ENCODE measurements around the gene MTSS2.

MTSS2 gene

DNA sequence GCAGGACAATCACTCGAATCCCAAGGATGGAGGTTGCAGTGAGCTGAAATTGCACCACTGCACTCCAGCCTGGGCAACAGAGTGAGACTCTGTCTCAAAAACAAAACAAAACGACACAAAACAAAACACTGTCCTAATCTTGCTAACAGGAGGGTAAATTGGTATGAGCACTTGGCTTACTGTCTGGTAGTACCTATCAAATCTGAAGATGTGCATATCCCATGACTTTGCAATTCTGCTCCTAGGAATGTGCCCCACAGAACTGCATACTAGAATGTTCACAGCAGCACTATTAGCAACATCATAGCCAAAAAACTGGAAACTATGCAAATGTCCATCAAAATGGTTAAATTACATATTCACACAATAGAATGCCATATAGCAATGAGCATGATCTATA is 15.7 kb downstream of the MTSS2 start:
- DNase-seq = no peak

DNA sequence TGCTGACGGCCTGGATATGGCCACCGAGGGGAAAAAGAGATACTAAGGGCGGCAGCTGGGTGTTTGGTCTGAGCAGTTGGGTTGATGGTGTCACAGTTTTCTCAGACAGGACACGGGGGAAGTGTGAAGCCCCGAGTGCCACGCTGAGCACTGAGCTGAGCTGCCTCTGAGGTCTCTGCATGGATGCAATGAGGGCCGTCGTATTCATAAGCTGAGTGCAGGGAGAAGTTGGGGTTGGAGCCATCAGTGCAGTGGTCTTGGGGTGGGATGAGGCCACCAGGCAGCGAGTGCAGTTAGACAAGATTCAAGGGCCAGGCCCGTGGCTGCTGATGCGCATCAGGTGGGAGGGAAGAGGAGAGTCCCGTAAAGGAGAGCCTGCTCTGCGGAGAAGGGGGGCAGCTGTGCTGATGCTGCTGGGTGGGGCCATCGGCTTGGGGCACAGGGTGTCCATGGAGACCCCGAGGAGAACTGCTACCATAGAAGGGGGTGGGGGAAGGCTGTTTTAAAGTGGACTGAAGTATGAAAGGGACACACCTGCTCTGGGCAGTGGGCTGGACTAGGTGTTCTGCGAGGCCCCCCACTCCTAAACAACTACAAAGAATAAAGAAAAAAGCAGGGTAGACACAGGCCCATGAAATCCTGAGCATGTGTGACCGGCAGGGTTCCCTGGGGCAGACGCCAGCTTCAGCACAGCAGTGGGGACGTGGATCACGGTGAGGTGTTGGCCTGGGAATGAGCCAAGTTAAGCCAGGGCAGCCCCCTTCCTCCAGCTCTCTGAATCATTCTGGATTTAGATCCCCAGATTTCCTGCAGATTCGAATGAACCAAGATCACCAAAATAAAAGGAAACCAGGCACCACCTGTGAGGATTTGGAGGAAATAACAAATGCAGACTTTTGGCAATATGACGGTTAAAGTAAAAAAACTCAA is 19.8 kb downstream of the MTSS2 start:
- no peak for DNase-seq

DNA sequence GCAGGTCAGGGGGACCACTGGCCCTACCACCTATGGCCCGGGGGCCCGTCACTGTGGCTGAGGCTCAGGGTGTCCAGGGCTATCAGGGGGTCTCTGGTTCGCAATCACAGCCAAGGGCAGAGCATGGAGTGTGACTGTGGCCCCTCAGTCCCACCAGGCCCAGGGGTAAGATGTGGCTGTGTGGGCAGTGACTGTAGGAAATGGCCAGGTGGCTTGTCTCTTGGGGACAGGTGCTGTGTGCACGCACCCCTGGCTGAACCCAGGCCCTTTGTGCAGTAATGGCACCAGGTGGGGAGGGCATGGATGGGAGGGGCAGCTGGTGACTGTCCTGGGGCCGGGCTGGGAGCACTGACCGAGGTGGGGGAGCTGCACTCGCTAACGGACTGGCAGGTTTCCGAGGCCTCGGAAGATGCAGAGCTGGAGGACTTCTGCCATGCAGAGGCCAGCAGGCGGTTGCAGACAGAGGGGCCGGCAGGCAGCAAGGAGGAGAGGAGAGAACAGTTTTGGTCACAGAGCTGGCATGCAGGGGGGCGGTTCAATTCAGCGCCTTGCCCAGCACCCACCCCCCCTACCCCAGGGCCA is 20.6 kb downstream of the MTSS2 start:
- DNase-seq = no peak

DNA sequence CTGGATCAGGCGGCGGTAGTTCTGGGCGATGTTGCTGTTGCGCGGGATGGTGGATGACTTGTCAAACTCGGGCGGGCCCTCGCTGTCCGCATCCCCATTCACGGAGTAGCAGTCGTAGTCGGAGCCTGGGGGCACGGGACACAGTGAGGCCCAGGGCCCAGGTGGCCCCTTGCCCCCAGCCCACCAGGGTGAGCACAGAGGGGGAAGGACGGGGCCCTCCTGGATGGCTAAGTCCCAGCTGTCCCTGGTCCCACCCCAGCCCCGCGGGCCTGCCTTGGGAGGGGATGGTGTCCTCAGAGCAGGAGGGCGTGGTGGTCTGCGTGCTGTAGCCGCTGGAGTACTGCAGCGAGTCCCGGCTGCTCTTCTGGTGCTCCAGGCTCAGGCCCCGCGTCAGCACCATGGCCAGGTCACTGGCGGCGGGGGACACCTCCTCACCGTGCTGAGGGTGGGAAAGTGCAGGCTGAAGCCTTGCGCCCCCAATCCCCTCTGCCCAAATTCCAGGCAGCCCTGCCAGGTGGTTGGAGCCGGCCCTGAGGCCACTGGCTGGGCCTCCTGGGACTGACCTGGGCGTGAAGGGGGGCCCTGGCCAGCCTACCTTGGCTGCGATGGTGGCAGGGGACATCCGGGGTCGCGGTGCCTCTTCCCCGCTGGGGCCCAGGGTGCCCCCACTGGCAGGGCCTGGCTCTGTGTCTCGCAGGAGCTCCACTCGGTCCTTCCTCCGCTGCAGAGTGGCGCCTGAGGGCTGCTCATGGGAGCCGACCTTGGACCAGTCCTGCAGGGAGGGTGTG is 21.3 kb downstream of the MTSS2 start:
- no peak for DNase-seq

DNA sequence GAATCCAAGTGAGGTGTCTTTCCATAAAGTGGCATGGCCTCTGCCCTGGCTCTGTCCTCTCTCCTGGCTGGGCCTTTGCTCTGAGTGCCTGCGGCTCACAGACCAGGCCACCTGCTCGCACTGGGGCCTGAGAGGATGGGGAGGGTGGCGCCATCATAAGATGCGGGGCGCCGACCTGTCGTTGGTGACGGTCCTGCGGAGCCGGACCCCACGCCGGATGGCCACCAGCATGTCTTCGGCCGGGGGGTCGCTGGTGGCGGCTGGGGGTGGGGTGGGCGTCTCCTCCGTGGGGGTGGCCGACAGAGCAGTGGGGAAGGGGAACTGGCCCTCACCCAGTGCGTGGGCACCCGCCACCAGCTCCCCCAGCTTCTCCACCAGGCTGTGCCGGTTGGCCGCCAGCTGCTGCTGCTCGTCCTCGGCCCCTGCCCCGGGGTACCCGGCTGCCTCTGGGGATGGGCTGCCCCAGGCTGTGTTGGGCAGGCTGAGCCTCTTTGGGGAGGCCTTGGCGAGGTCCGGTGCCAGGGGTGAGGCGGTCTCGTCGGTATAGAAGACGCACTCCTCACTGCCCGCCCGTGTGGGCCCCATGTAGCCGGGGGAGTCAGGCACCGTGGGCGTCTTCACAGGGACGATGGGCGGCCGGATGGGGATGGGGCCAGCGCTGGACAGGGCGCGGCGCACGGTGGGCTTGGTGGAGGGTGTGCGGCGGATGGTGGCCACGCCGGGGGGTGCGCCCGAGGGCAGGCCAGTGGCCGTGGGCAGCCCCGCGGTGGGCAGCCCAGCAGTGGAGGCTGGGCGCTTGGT is 22.1 kb downstream of the MTSS2 start:
- no peak for DNase-seq

DNA sequence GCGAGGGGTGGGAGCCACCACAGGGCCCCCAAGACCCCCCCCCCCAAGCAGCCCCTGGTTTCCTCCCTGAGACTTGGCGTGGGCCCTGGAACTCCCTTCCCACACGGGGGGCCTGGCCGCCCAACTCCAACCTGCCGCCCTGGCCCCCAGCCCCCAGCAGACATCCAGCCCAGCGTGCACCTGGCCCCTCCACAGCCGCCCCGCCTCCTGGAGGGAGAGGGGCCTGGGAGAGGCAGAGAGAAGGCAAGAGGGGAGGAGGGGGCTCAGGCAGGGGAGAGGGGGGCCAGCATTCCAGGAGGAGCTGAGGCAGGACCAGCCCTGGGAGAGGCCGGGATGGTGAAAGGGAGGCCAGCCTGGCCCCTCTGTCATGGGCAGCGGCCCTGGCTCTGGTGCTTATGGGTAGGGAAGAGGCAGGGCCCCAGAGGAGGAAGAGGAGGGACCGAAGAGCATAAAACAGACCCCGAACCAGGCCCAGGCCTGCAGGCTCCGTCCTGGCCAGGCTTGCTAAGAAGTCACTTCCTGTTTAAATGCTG is 22.8 kb downstream of the MTSS2 start:
- DNase-seq = no peak

DNA sequence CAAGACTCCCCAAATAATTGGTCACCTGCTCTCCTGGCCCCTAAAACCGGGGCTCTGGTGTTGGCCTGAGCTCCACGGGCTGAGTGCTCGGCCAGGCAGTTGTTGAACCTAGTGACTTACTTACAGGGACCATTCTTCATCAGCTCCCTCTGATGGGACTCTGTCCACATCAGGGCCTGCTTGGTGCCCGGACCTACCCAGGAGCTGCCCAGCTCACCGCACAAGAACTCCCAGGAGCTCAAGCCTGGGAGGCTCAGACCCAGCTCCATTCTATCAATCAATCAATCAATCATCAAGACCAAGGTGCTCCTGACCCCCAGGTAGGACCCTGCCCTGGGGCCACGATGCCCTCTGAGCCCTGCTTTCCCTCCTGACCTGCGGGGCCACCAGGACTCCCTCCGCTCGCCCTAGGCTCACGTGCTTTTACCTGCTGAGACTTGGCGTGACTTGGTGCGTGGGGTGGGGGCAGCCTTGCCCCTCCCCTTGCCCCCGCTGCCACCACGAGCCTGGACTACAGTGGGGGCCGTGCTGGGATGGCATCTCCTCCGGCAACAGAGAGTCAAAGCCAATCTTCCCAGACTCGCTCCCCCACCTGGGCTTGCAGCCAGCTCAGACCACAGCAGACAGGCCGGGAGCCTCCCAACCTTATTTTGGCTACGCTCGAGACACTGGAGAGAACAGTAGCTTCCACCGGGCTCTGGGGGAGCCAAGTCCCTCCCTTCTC is 23.8 kb downstream of the MTSS2 start:
- DNase-seq = no peak

DNA sequence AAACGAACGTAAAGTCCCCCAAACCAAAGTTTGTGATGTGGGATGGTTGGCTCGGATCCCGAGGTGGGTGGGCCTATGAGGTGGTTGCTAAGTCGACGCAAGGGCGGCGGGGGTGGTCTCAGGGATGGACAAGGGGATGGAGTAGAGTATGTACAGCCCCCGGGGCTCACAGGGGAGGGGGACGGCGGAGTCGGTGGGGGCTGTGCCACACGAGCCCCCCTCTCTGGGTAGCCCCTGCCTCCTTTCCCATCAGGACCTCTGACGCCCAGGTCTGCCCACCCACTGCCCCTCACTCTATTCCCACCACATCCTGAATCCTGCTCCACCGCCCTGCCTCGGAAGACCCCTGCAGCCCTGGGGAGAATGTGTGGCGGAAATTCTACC is 24.3 kb downstream of the MTSS2 start:
- DNase-seq = no peak

DNA sequence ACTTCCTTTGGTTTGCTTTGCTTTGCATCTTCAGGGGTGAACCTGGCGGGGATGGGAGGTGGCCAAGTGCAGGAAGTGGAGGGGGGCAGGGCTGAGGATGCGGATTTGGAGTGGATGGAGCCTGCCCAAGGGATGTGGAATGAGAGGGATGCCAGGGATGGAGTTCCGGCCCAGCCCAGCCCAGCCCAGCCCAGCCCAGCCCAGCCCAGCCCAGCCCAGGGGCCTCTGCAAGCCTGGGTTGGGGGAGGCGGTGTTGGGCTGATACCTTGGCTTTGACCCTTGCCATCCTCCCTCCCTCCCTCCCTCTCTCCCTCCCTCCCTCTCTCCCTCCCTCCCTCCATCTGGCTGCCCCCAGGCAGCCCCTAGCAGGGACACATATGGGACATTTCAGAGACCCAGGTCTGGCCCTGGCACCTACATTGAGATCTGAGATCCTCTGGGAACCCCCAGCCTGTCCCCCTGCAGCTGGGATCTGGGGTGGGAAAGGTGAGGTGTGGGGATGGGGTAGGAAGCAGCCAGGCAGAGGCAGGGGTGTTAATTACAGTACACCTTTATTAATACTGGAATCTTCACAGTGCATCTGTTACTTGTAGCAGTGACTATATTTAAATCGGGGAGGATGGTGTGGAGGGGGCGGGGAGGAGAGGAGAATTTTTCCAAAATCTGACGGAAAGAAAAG is 25.0 kb downstream of the MTSS2 start:
- DNase-seq = no peak

DNA sequence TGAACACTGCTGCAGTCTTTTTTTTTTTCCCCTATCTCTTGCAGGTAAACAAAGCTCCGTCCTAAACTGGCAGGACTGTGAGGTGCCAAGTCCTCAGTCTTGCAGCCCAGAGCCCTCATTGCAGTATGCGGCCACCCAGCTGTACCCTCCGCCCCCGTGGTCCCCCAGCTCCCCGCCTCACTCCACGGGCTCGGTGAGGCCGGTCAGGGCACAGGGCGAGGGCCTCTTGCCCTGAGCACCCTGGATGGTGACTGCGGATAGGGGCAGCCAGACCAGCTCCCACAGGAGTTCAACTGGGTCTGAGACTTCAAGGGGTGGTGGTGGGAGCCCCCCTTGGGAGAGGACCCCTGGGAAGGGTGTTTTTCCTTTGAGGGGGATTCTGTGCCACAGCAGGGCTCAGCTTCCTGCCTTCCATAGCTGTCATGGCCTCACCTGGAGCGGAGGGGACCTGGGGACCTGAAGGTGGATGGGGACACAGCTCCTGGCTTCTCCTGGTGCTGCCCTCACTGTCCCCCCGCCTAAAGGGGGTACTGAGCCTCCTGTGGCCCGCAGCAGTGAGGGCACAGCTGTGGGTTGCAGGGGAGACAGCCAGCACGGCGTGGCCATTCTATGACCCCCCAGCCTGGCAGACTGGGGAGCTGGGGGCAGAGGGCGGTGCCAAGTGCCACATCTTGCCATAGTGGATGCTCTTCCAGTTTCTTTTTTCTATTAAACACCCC is 25.7 kb downstream of the MTSS2 start:
- no peak for DNase-seq

DNA sequence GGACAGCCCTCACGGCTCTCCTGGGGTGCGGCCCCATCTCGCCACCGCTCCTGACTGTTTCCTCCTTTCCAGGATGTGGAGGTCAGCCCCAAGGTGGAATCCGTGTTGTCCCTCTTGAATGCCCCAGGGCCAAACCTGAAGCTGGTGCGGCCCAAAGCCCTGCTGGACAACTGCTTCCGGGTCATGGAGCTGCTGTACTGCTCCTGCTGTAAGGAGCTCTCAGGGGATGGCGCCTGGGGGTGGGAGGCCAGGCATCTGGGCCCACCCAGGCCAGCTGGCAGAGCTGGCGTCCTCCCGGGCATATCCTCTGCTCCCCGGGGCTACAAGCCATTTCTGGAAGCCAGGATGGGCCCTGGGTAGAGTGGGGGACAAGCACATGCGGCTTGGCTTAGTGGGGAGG is 26.3 kb downstream of the MTSS2 start:
- DNase-seq = no peak

DNA sequence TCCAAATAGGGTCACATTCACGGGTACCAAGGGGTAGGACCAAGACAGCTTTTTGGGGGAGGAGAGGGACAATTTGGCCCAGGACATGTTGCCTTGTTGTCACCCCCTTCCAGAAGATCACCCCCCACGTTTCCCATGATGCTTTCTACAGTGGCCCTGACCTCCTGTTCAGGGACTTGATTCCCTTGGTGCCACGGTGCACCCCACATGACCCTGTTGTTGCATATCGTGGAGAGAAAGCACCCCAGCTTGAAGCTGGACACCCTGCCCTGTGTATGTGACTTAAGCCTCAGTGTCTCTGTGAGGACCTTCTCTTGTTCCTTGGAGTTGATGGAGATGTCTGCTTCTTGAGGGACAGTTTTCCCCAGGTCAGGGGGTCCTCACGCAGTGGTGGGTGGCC is 26.9 kb downstream of the MTSS2 start:
- no peak for DNase-seq

DNA sequence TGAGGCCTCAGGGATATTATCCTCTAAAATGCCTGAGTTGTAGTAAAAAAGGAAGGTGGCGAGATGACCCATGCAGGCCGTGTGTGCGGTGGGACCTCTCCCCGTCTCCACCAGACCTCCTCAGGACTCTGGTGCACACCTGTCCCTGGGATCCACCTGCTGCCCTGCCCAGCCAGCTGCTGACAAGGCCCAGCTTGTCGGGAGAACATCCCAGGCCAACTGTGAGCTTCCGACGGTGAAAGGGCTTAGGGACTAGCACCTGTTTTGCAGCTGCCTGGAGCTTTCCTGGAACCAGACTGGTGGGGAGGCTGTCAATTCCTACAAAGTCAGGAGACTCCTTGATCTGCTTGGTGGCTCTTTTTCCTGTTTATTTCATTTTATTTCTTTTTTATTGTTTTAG is 27.9 kb downstream of the MTSS2 start:
- DNase-seq = no peak

DNA sequence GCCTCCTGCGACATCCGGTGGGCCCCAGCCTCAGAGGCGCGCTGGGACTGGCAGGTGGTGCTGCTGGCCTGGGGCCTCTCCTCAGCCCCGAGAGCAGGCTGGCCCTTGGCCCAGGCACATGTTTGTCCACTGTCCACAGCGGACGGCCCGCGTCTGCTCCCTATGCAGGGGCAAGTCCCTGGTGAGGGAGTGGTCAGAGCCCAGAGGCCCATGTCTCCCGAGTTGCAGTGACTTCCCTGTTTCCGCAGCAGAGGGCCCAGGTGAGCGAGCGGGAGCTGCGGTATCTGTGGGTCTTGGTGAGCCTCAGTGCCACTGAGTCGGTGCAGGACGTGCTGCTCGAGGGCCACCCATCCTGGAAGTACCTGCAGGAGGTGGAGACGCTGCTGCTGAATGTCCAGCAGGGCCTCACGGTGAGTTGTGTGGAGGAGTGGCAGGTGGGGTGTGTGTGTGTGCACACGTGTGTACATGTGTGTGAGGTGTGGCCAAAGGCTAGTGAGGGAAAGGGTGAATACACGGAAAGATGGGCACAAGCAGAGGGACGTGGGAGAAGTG is 29.1 kb downstream of the MTSS2 start:
- DNase-seq = no peak

DNA sequence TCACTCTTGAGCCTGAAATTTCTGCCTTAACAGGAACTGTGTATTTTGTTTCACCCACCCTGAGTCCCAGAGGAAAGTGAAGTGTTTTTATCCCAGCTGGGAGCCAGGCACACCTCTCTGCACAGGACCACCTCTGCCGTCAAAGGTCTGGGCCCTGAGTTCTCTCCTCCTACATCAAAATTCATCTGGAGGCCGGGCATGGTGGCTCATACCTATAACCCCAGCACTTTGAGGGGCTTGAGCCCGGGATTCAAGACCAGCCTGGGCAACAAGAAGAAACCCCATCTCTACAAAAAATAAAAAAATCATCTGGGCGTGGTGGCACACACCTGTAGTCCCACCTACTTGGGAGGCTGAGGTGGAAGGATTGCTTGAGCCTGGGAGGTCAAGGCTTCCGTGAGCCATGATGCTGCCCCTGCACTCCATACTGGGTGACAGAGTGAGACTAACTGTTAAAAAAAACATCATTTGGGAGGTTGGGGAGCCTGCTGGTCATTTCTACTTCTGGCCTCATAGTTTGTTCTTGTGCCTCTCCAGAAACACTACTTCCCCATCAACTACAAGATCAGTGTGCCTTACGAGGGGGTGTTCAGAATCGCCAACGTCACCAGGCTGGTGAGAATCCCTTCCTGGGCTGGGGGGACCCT is 29.7 kb downstream of the MTSS2 start:
- DNase-seq = no peak

DNA sequence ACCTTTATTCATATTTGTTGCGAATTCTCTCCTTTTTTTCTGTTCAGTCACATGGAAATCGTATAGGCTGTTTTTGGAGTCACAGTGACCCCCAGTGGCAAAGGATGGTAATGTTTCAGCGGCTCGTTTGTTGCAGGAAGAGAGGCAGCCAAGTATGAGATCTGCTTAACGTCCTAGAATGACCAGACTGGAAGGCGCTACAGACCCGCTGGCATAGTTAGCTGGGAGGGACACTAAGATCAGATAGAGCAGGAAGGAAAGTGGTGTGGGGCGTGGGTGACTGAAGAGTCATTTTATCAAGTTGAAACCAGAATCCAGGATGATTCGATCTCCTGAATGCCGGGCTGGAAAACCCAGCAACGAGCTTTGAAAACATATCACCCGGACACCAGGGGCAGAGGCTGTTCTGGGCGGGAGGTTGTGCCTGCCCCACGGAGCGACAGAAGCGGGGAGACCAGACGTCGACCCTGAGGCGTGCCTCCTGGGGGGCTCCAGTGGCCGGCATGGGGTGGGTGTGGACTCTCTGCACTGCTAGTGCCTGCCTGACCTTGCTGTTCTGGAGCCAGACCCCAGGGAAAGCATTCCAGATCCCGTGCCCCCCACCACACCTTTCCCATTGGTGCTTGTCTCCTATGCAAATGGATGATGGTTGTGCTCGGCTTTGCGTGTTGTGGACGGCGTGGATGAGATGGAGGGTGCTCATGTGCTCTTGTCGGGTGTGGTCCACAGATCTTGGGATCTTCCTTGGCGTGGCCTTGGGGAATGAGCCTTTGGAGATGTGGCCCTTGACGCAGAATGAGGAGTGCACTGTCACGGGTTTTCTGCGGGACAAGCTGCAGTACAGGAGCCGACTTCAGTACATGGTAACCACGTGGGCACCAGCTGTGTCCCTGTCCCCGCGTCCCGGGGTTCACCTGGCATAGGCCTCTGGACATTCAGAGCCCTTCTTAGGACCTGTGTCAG is 31.8 kb downstream of the MTSS2 start:
- peak; percentile 64 for DNase-seq

DNA sequence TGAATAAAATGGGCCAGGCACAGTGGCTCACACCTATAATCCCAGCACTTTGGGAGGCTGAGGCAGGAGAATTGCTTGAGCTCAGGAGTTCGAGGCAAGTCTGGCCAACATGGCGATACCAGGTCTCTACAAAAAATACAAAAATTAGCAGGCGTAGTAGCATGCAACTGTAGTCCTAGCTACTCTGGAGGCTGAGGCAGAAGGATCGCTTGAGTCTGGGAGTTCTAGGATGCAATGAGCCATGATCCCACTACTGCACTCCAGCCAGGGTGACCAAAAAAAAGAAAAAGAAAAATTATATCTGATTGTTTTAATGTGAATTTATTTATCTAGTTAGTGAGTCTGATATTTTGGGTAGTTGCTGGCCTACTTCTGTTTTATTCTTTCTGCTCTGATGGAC is 32.4 kb downstream of the MTSS2 start:
- DNase-seq = no peak

DNA sequence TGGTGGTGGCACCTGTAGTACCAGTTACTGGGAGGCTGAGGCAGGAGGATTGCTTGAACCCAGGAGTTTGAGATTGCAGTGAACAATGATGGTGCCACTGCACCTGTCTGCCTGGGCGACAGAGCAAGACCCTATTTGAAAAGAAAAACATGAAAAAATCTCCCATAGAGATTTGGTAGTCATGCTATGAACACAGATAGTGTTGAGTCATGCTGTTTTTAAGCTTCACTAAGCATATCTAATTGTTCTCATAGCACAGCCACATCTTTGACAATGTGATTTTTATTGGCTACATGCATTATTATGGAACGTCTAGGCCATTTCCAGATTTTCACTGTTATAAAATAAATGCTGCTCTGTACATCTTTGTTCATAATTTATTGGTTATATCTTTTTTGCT is 33.5 kb downstream of the MTSS2 start:
- no peak for DNase-seq

DNA sequence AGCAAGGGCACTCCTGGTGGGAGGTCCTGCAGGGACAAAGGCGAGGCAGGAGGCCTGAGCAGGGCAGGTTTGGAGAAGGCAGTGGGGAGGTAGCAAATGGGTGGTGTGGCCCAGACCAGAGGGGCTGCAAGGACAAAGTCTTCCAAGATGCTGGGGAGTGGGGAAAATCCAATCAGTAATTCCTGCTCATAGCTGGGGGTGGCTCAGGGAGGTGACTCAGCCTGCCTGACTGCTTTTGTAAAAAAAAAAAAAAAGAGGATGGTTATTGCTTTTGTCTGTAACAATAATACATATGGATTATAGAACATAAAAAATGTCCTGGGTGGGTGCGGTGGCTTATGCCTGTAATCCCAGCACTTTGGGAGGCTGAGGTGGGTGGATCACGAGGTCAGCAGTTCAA is 34.3 kb downstream of the MTSS2 start:
- DNase-seq = no peak
